Adrenal gland (tissue), 5 donors: ENCODE data around the gene OR10J5.
"Not testable (repeated sequence)": the region's sequence is repeated elsewhere in the genome, so short reads cannot be mapped to it uniquely, and the experiment has no call there.

ENCODE experiments used
- POLR2A ChIP-seq, 2 donors: fragments of 450-650 bp; IDR thresholded peaks; one replicate each; pipeline ENCODE4 v1.6.1; 2017; ENCODE audit warnings: antibody characterized with exemption in 2 of 2, mild to moderate bottlenecking in 2 of 2, moderate library complexity in 1 of 2
- TF ChIP-seq, protein P1 (sequence below), 6 experiments: fragments of 450-650 bp in 4 of 6; fragments of 200-600 bp in 2 of 6; sonication (generic) in 1 of 6; IDR thresholded peaks; 1 replicate in 5 of 6; 2 replicates in 1 of 6; pipeline versions ENCODE4 v1.5.1 to v1.8.0; 2016 to 2021; ENCODE audit warnings: antibody characterized with exemption in 6 of 6, mild to moderate bottlenecking in 2 of 6, moderate library complexity in 1 of 6
- donor health status: DM: no; HTN: no; CAD: no.

DNA sequence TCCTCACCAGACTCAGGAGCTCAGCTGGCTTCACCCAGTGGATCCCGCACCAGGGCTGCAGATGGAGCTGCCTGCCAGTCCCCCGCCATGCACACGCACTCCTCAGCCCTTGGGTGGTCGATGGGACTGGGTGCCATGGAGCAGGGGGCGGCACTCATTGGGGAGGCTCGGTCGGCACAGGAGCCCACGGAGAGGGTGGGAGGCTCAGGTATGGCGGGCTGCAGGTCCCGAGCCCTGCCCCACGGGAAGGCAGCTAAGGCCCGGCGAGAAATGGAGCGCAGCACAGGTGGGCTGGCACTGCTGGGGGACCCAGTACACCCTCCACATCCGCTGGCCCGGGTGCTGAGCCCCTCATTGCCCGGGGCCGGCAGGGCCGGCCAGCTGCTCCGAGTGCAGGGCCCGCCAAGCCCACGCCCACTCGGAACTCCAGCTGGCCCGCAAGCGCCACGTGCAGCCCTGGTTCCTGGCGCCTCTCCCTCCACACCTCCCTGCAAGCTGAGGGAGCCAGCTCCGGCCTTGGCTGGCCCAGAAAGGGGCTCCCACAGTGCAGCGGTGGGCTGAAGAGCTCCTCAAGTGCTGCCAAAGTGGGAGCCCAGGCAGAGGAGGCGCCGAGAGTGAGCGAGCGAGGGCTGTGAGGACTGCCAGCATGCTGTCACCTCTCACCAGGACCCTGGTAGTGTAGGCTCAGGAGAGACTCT, 41.1 kb downstream of the OR10J5 start:
- not testable (repeated sequence) for TF ChIP-seq POLR2A (IDR thresholded peaks at IDR 0.05)
- TF ChIP-seq, protein P1, sequence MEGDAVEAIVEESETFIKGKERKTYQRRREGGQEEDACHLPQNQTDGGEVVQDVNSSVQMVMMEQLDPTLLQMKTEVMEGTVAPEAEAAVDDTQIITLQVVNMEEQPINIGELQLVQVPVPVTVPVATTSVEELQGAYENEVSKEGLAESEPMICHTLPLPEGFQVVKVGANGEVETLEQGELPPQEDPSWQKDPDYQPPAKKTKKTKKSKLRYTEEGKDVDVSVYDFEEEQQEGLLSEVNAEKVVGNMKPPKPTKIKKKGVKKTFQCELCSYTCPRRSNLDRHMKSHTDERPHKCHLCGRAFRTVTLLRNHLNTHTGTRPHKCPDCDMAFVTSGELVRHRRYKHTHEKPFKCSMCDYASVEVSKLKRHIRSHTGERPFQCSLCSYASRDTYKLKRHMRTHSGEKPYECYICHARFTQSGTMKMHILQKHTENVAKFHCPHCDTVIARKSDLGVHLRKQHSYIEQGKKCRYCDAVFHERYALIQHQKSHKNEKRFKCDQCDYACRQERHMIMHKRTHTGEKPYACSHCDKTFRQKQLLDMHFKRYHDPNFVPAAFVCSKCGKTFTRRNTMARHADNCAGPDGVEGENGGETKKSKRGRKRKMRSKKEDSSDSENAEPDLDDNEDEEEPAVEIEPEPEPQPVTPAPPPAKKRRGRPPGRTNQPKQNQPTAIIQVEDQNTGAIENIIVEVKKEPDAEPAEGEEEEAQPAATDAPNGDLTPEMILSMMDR (IDR thresholded peaks at IDR 0.05): not testable (repeated sequence)
